NT2/D1 (cell line): Measurements from ENCODE around the gene POLDIP3.

Source experiments
- YY1 ChIP-seq: IDR thresholded peaks from 2 replicates; pipeline ENCODE4 v1.6.1; 2011; ENCODE audit not compliant: insufficient read length, insufficient read depth
- ZNF274 ChIP-seq: IDR thresholded peaks from 2 replicates; pipeline ENCODE4 v1.6.1; 2011; ENCODE audit warnings: mild to moderate bottlenecking, low read depth, low read length

- TF ChIP-seq YY1, result no peak
- no peak for TF ChIP-seq ZNF274
Measured at GRCh38 chr22:42564699-42565098, 50.0 kb downstream of the POLDIP3 start.
